GM12801 (cell line): ENCODE results near the gene UAP1.

Source experiments
- TF ChIP-seq, protein P1 (sequence below): IDR thresholded peaks from one replicate; pipeline ENCODE4 v1.5.1; 2011; ENCODE audit warnings: control low read depth; ENCODE audit not compliant: insufficient read length; ENCODE audit errors: extremely low read depth

The UAP1 gene

GRCh38 chr1:162552684-162553252 lies 8.8 kb upstream of the UAP1 start:
- TF ChIP-seq, protein P1, sequence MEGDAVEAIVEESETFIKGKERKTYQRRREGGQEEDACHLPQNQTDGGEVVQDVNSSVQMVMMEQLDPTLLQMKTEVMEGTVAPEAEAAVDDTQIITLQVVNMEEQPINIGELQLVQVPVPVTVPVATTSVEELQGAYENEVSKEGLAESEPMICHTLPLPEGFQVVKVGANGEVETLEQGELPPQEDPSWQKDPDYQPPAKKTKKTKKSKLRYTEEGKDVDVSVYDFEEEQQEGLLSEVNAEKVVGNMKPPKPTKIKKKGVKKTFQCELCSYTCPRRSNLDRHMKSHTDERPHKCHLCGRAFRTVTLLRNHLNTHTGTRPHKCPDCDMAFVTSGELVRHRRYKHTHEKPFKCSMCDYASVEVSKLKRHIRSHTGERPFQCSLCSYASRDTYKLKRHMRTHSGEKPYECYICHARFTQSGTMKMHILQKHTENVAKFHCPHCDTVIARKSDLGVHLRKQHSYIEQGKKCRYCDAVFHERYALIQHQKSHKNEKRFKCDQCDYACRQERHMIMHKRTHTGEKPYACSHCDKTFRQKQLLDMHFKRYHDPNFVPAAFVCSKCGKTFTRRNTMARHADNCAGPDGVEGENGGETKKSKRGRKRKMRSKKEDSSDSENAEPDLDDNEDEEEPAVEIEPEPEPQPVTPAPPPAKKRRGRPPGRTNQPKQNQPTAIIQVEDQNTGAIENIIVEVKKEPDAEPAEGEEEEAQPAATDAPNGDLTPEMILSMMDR, result no peak

- TF ChIP-seq, protein P1, result no peak
Observed at GRCh38 chr1:162554258-162554657, 7.3 kb upstream of the UAP1 start.

- TF ChIP-seq, protein P1, result no peak
Observed at GRCh38 chr1:162557536-162557935, 4.0 kb upstream of the UAP1 start.

- TF ChIP-seq, protein P1, result no peak
Observed at GRCh38 chr1:162560303-162561036, 1.1 kb upstream of the UAP1 start.

GRCh38 chr1:162561037-162561615 lies 396 bp upstream of the UAP1 start:
- TF ChIP-seq, protein P1, result no peak

DNA sequence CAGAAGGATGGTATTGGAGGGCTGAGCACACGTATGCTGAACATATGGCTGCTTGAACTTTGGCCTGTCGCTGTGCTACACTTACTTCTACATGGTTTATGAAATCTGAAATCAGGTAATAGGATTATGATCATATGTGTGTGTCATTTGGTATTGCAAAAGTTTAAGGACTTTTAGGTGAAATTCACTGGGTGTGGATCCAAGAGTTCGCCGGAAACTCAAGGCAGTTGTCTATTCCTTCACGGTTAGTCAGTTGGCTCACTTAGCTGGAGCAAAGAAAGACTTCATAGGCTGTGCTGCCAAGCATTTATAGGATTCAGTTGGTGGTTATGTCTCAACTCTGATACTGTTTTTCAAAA lies 927 bp downstream of the UAP1 start:
- TF ChIP-seq, protein P1, result no peak

GRCh38 chr1:162564762-162565218 lies 3.3 kb downstream of the UAP1 start:
- TF ChIP-seq, protein P1, result no peak
